Motor neuron (in vitro differentiated cells): ENCODE data around the gene MYADM. TPM values are rescaled to one million over a fixed set of nuclear protein-coding genes. Genes with fewer than 3 reads are reported as not detected.

Experiments
- ATAC-seq, 8 experiments: fragments of 200-7000 bp; cut with Tn5 transposase; replicated peaks in 6 of 8; 2 replicates each; pipeline ENCODE4 v1.8.0; 2021; ENCODE audit warnings: mild to moderate bottlenecking in 8 of 8, moderate library complexity in 8 of 8
- H3K27ac ChIP-seq, 2 donors: fragments of 250-450 bp; sonication (Bioruptor Pico); 2 replicates each; pipeline ENCODE4 v1.9.0; 2021; ENCODE audit warnings: antibody characterized with exemption in 2 of 2, mild to moderate bottlenecking in 2 of 2, moderate library complexity in 1 of 2
- H3K4me1 ChIP-seq, 2 donors: fragments of 250-450 bp; sonication (Bioruptor Pico); replicated peaks in 1 of 2; 2 replicates each; pipeline ENCODE4 v1.6.1; 2021; ENCODE audit warnings: antibody characterized with exemption in 2 of 2, mild to moderate bottlenecking in 2 of 2, moderate library complexity in 1 of 2
- H3K4me3 ChIP-seq, 5 donors: fragments of 250-450 bp; sonication (Bioruptor Pico); 2 replicates each; pipeline ENCODE4 v1.9.0; 2021; ENCODE audit warnings: antibody characterized with exemption in 5 of 5, mild to moderate bottlenecking in 5 of 5, moderate library complexity in 4 of 5
- WGBS, 10 experiments: fragments of 450-650 bp; shearing (Covaris generic); methylation state at CpG; one replicate each; pipeline ENCODE4 v1.0.0; 2022; 5-methylcytosine and 5-hydroxymethylcytosine counted together
- in situ Hi-C, 9 experiments: fragments of 400-800 bp; cut with MboI; loops; one replicate each; pipeline ENCODE4 v1.15.0; 2021; ENCODE audit warnings: low sequenced_read_pairs in 9 of 9, low pct_unique_long_range_greater_than_20kb in 2 of 9; ENCODE audit not compliant: unreplicated experiment in 9 of 9
- total RNA-seq, 8 experiments: library from RNA; unstranded; fragments of 300-600 nt; gene quantifications; 2 replicates each; pipeline versions ENCODE4 v1.2.3 to v1.2.4, GENCODE V29; 2022

The MYADM gene
- total RNA-seq, 8 experiments from 2014 or later: 2.1 to 26.7 (median 11.6) TPM

DNA sequence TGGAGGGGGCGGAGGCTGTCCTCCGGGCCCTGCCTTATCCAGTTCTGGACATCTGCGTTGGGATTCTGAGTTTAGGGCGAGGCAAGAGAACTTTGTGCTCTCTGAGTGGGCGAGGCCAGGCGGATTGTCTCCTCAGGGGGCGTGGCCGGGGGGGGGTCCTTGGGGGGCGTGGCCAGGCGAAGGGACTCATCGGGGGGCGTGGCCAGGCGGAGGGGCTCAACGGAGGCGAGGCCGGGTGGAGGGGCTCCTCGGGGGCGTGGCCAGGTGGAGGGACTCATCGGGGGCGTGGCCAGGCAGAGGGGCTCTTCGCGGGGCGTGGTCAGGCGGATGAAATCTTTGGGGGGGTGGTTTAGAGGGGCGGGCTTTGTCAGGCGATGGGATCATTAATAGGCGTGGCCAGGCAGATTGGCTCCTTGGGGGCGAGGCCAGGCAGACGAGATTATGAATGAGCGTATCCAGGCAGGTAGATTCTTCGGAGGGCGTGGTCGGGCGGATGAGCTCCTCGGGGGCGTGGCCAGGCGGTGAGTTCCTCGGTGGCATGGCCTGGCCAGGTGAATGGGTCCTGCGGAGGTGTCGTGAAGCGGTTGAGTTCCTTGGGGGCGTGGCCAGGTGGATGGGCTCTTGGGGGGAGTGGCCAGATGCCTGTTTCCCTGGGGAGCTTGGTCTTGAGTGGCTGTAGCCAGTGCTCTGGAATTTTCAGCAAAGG, 31.1 kb downstream of the MYADM start:
- in situ Hi-C loops: no loop called here
- H3K27ac ChIP-seq: no peak overlapping the region
- peaks cover 0 to 19% of the 10 kb centered on the region in 2 donors for H3K4me1 ChIP-seq
- WGBS, 10 experiments: 13 to 80% (median 60%) methylated on average over 1 to 3 of the region's 42 CpGs; no CpG with 5 or more reads in 7 of the 10 experiments
- peak overlapping the region in 3 of 5 donors; percentile 7 to 22 (median 16) for H3K4me3 ChIP-seq
- ATAC-seq: peak in 6 of 8 experiments; percentile 51 to 81 (median 64)

GRCh38 chr19:53900191-53900860, 32.6 kb downstream of the MYADM start:
- Histone ChIP-seq H3K4me1 (peaks cover 0 to 19% of the 10 kb centered on the region in 2 donors), H3K4me3 (no peak overlapping the region), H3K27ac (no peak overlapping the region)
- in situ Hi-C loops: no loop called here
- no peak for ATAC-seq
- 47 to 100% (median 94%) methylated on average over 1 to 18 of the region's 27 CpGs; no CpG with 5 or more reads in 3 of the 10 experiments for WGBS, 10 experiments

DNA sequence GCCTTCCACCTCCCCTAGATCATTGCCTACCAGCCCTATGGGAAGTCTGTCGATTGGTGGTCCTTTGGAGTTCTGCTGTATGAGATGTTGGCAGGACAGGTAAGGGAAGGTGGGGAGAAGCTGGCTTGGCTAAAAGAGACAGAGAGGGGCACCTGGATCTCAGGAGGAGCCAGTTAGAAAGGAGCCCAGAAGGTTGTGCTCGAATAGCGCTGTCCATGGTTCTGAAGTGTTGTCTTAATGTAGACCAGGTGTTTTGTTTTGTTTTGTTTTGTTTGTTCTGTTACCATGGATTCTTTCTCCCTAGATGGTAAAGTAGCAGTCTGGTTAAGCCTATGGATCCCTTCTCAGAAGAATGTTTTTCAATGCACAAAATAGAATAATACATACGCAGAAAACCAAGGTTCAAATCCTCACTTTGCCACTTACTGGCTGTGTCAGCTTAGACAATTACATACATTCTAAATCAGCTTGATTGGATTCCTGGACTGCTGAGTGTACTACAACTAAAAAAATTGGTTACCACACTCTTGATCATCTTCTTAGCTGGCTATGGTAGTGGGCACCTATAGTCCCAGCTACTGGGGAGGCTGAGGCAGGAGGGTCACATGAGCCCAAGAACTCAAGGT, 35.5 kb downstream of the MYADM start:
- ATAC-seq: peak in 1 of 8 experiments; percentile 34
- H3K4me1 ChIP-seq: peaks cover 2 to 24% of the 10 kb centered on the region in 2 donors
- in situ Hi-C loops: no loop called here
- H3K4me3 ChIP-seq: no peak overlapping the region
- H3K27ac ChIP-seq: no peak overlapping the region
- 42 to 100% (median 83%) methylated on average over 1 to 2 of the region's 4 CpGs; no CpG with 5 or more reads in 1 of the 10 experiments for WGBS, 10 experiments

DNA sequence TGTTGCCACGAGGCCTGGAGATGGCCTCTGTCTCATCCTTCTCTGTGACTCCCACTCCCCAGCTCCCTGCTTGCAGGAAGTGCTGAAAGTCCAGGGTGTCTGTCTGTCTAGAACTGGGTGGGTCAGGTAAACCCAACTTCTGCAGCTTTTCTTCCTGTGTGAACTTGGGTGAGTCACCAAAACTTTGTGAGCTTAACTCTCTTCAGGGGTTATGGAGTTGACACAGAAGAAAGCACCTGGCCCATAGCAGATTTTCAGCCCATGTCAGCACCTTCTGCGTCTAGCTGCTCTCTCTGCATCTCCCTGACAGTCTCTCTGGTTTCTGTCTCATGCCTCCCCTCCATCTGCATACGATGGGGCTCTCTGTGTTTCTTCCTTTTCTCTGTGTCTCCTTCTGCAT, 37.2 kb downstream of the MYADM start:
- in situ Hi-C loops: no loop called here
- H3K4me1 ChIP-seq: peaks cover 2 to 14% of the 10 kb centered on the region in 2 donors
- H3K27ac ChIP-seq: no peak overlapping the region
- no peak for ATAC-seq
- no peak overlapping the region for H3K4me3 ChIP-seq
- 0 to 60% (median 15%) methylated on average over 1 to 3 of the region's 3 CpGs; no CpG with 5 or more reads in 4 of the 10 experiments for WGBS, 10 experiments

DNA sequence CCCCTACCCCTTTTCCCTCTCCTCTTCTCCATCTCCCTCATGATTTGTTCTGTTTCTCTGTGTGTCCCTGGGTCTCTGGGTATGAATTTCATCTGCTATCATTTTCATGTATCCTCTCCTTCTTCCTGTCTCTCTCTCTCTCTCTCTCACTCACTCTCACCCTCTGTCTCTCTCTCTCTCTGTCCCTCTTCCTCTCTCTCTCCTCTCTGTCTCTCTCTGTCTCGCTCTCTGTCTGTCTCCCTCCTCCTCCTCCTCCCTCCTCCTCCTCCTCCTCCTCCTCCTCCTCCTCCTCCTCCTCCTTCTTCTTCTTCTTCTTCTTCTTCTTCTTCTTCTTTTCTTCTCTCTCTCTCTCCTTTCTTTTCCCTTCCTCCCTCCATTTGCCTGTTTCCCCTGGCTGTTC, 38.1 kb downstream of the MYADM start:
- WGBS, 10 experiments: 67% methylated on average over 1 of the region's 1 CpG; no CpG with 5 or more reads in 9 of the 10 experiments
- no peak for ATAC-seq
- Histone ChIP-seq H3K27ac (no peak overlapping the region), H3K4me1 (peaks cover 8 to 19% of the 10 kb centered on the region in 2 donors), H3K4me3 (no peak overlapping the region)
- in situ Hi-C loops: no loop called here

DNA sequence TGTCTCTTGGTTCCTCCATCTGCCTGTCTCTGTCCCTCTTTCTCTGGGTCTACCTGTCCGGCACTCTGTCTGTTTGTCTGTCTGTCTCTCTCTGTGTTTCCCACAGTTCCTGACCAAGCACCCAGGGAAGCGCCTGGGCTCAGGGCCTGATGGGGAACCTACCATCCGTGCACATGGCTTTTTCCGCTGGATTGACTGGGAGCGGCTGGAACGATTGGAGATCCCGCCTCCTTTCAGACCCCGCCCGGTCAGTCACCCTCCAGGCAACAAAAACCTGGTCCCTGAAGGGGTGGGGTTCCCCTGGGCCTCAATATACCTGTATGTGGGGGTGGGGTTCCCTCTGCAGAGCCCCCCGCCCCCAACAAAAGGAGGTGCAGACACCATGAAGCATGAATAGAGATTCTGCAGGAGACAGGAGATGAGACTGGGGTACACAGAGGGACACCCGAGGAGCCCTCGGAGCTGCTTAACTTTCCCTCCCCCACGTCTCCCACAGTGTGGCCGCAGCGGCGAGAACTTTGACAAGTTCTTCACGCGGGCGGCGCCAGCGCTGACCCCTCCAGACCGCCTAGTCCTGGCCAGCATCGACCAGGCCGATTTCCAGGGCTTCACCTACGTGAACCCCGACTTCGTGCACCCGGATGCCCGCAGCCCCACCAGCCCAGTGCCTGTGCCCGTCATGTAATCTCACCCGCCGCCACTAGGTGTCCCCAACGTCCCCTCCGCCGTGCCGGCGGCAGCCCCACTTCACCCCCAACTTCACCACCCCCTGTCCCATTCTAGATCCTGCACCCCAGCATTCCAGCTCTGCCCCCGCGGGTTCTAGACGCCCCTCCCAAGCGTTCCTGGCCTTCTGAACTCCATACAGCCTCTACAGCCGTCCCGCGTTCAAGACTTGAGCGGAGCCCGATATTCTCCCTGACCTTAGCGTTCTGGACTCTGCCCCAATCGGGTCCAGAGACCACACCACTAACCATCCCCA, 38.8 kb downstream of the MYADM start:
- ATAC-seq: peak in 2 of 8 experiments; percentile 55 to 59
- 0 to 40% (median 20%) methylated on average over 1 to 3 of the region's 48 CpGs; no CpG with 5 or more reads in 5 of the 10 experiments for WGBS, 10 experiments
- no peak overlapping the region for H3K27ac ChIP-seq
- peaks cover 8 to 19% of the 10 kb centered on the region in 2 donors for H3K4me1 ChIP-seq
- in situ Hi-C loops: no loop called here
- peak overlapping the region in 1 of 5 donors; percentile 8 for H3K4me3 ChIP-seq

DNA sequence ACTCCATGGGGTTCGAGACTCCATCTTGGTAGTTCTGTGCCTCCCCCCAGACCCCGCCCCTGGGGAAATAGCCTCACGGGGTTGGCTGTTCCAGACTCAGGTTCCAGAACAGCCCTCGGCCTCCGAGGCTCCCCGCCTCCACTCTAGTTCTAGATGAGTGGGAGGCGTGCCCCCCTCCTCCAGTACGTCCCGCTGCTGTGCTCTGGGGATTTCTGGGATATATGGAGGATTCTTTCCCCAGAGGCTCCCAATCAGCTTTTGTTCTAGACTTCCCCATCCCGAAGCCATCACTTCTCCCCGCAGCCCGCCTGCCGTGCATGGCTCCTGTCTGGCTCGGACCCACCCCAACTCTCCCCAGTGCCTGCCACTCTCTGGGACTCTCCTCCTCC, 39.5 kb downstream of the MYADM start:
- in situ Hi-C loops: no loop called here
- Histone ChIP-seq H3K4me3 (peak overlapping the region in 1 of 5 donors; percentile 8), H3K4me1 (peaks cover 8 to 19% of the 10 kb centered on the region in 2 donors), H3K27ac (no peak overlapping the region)
- WGBS, 10 experiments: 44% methylated on average over 5 of the region's 14 CpGs; no CpG with 5 or more reads in 9 of the 10 experiments
- no peak for ATAC-seq

DNA sequence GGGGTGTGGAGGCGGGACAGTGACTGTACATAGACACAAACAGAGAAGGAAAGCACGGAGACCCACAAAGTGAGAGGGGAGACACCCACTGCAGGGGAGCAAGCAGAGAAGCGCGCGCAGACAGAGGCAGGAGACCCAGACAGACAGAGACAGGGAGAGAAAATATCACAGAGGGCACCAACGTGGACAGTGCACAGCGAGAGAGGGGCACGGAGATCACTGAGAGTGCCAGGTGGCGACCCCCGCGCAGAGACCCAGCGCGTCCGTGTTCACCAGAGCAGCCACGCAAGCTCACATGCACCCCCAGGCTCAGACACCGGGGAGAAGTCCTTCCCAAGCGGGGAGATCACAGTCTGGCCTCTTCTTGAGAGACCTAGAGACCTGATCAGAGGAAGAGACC, 40.0 kb downstream of the MYADM start:
- H3K4me3 ChIP-seq: peak overlapping the region; percentile 70 to 95 (median 84)
- H3K4me1 ChIP-seq: peaks cover 8 to 19% of the 10 kb centered on the region in 2 donors
- H3K27ac ChIP-seq: no peak overlapping the region
- peak in 1 of 8 experiments; percentile 8 for ATAC-seq
- in situ Hi-C loops: no loop called here
- WGBS, 10 experiments: 18 to 80% (median 39%) methylated on average over 1 to 10 of the region's 17 CpGs; no CpG with 5 or more reads in 6 of the 10 experiments

DNA sequence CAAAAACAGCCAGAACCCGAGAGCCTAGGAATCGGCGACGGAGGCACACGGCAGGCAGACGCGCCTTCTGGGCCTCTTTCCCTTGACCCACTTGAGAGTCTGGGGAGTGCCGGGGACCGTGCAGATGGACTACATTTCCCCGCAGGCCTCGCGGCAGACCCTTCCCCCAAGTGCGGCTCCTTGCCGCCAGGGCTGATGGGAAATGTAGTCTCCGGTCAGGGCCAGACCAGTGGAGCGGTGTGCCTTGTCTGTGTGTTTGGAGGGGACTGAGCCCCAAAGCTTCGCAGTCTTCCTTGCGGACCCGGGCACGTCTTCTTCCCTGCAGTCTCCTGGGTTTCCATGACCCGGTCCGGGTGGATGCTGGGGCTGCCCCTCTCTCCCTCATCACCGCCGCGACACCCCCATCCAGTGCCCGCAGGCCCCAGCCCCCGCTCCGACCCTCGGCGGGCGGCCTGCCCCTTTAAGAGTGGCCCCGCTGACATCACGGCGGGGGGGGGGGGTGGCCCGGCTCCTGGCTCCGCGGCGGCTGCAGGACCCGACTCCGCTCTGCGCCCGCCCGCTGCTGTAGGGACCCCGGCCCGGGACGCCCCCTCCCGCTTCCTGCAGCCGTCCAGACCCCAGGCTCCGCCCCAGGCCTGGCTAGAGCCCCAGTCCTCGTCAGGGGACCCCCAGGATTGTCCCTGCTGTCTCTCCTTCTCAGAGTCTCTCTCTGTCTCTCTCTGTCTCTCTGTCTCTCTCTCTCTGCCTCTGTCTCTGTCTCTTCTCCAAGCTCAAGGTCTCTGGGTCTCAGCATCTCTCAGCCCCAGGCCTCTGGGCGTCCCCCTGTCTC, 40.6 kb downstream of the MYADM start:
- in situ Hi-C loops: no loop called here
- Histone ChIP-seq H3K27ac (peak overlapping the region; percentile 41 to 73), H3K4me1 (peaks cover 8 to 19% of the 10 kb centered on the region in 2 donors), H3K4me3 (peak overlapping the region; percentile 70 to 95 (median 84))
- 0 to 1% (median 0%) methylated on average over 1 to 12 of the region's 51 CpGs; no CpG with 5 or more reads in 5 of the 10 experiments for WGBS, 10 experiments
- ATAC-seq: peak in 7 of 8 experiments; percentile 51 to 91 (median 85)

- WGBS, 10 experiments: 0% methylated on average over 1 to 3 of the region's 28 CpGs; no CpG with 5 or more reads in 7 of the 10 experiments
- in situ Hi-C loops: no loop called here
- peak within 1 kb of the TSS; percentile 71 to 73 for H3K27ac ChIP-seq
- ATAC-seq: peak in 5 of 8 experiments; percentile 46 to 59 (median 47)
- H3K4me3 ChIP-seq: peak within 1 kb of the TSS; percentile 70 to 95 (median 84)
- H3K4me1 ChIP-seq: peaks cover 8 to 19% of the 10 kb centered on the region in 2 donors
These were observed 41.3 kb downstream of the MYADM start, which contains the start of gene CACNG7 for GRCh38 chr19:53908935-53909415. CACNG7 (plus strand) TSS chr19:53909278; CDS start chr19:53912832, 3,554 bp downstream.

- peaks cover 8 to 19% of the 10 kb centered on the region in 2 donors for H3K4me1 ChIP-seq
- WGBS, 10 experiments: 0 to 8% (median 3%) methylated on average over 4 to 12 of the region's 47 CpGs; no CpG with 5 or more reads in 5 of the 10 experiments
- ATAC-seq: peak in 5 of 8 experiments; percentile 21 to 45 (median 33)
- in situ Hi-C loops: no loop called here
- H3K27ac ChIP-seq: peak overlapping the region; percentile 71 to 73
- peak overlapping the region; percentile 70 to 95 (median 84) for H3K4me3 ChIP-seq
These were observed 41.9 kb downstream of the MYADM start for GRCh38 chr19:53909471-53910169.
